IPS DF 19.7 (cell line): ENCODE results near the gene SLCO3A1.

Source experiments
- DNase-seq: peaks from one replicate; pipeline ENCODE4 v3.0.0-alpha.2; 2013; ENCODE audit warnings: low read depth, low spot score

SLCO3A1 gene

DNA sequence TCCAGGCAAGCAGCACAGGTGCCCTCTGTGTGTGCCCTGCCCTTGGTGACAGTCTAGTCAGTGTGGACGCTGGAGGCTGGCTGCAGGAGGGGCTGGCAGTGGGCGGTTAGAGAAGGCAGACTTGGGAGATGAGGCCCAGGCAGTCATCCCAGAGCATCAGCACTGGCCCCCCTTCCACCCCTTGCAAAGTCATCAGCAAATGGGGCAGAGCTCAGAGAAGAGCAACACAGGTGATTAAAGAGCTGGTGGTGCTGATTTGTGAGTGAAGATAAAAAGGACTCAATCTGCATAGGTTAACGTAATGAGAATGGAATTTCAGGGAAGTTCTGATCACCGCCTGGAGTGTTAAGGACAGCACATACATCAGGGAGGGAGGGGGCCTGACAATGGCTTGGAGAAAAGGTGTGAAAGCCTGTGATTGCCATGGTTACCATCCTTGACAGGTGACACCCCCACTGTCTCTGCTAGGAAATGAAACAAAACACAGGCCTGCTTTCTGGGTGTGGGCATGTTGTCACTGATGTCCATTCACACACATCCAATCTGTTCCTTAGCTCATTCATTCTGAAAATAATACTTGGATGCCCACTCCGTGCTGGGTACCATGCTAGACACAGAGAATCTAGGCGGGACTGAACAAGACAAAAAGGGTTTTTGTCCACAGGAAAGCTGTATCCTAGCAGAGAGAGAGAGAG lies 270.6 kb downstream of the SLCO3A1 start:
- DNase-seq = peak; percentile 82

GRCh38 chr15:92124657-92125010 lies 271.1 kb downstream of the SLCO3A1 start:
- no peak for DNase-seq

DNA sequence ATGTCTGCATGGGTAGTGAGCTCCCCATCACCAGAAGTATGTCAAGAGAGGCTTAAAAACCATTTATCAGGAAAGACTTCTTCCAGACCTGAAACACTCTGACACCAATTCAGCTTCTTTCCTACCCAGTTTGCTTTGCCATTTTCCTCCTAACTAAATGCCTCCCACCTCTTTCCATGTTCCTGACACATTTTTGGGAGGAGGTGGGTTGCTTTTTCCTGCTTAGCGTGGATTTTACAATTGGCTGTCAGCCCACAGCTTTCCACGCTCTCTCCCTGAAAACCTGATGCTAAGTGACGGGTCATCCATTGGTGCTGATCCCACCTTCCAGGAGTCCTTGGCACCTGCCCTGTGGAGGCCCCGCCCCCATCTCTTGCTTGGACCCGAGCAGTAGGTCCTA lies 275.3 kb downstream of the SLCO3A1 start:
- no peak for DNase-seq

DNA sequence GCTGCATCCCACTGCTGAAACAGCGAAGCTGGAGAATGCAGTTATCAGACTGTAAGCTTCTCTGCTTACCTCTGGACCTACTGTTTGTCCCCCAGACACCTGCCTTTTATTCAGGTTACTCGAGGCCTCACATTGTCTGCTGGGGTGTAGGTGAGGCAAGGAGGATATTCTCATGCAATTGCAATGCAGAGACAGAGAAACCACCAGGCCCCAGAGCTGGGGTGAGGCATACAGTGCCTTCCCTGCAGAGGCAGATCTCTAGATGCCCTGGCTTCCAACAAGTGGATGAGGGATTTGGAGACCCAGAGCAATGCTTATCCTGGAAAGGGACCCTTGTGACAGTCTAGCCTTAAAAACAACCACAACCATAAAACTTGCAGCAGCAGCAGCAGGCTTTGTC lies 276.7 kb downstream of the SLCO3A1 start:
- DNase-seq = no peak

DNA sequence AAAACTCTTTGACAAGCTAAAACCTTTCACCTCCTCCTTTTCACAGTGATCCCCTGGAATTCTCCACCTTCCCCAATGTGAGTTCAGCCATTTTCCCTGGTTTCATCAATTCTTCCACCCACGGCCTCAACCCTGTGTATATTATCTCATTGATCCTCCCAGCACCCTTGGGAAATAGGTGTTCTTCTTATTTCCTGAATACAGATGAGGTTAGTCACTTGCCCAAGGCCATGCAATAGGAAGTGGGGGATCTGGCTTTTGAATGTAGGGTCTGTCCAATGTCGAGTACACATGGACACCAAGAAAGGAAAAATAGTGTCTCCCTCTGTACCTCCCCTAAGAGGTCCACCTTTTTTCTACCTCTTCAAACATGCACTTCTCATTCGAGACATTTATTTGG lies 277.4 kb downstream of the SLCO3A1 start:
- DNase-seq = no peak

GRCh38 chr15:92132982-92133755 lies 279.7 kb downstream of the SLCO3A1 start:
- no peak for DNase-seq

GRCh38 chr15:92140796-92141195 lies 287.3 kb downstream of the SLCO3A1 start:
- DNase-seq = no peak

- no peak for DNase-seq
Measured at GRCh38 chr15:92141607-92142006, 288.1 kb downstream of the SLCO3A1 start.

DNA sequence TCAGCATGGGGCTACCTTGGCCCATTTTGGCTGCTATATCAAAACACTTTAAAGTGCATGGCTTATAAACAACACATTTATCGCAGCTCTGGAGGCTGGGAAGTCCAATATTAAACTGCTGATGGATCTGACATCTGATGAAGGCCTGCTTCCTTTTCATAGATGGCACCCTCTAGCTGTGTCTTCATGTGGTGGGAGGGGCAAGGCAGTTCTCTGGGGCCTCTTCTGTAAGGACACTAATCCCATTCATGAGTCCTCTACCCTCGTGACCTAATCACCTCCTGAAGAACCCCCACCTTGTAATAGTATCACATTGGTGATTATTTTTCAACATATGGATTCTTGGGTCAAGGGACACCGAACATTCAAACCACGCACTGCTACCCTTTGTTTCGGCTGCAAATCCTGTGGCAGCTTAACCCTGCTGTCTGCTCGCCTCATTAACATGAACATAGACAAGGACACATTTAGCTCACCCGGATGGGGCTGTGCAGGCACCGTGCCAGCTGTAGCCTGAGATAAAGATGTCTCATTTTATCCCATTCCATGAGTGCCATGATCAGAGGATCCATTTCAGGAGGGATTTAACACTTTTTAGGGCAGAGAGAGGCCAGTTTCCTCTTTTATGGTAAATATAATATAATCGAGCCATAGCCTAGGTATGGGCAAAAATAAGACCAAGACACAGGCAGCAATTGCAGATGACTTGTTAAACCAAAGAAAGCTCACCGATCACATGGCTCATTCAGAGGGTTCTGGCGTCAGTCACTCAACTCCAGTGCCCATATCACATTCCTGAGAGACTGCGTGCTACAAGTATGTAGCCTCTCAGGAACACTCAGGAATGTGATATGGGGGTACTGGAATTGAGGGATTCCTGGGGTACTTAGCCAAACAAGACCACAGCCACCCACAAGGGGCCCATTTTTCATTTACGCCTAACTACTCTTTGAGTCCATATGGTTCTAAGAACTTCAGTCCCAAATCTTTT lies 289.0 kb downstream of the SLCO3A1 start:
- no peak for DNase-seq

GRCh38 chr15:92143765-92144164 lies 290.3 kb downstream of the SLCO3A1 start:
- DNase-seq = no peak

- DNase-seq = no peak
Measured at GRCh38 chr15:92146511-92147150, 293.1 kb downstream of the SLCO3A1 start.

GRCh38 chr15:92149029-92149428 lies 295.5 kb downstream of the SLCO3A1 start:
- DNase-seq = no peak

DNA sequence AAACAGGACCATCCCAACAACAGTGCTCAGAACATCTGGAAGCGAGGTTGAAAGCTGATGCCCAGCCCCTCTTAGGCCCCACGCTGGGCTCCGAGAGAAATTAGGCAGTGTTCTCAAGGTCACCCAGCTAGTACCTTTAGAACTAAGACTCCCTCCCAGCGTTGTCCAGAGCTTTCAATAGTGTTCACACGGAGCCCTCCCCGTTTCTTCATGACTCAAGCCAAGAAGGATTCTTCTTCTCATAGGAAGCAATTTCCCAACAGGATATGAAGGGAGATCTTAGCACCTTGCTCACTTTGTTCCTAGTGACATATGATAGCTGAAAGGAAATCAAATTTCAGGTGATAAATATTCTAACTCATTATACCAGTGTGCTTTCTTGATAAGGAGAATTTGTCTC lies 296.0 kb downstream of the SLCO3A1 start:
- no peak for DNase-seq

GRCh38 chr15:92151168-92151567 lies 297.7 kb downstream of the SLCO3A1 start:
- DNase-seq = no peak

GRCh38 chr15:92151741-92152140 lies 298.2 kb downstream of the SLCO3A1 start:
- DNase-seq = no peak

- no peak for DNase-seq
Measured at GRCh38 chr15:92152983-92153382, 299.5 kb downstream of the SLCO3A1 start.

GRCh38 chr15:92153620-92154019 lies 300.1 kb downstream of the SLCO3A1 start:
- no peak for DNase-seq

- no peak for DNase-seq
Measured at GRCh38 chr15:92155934-92156333, 302.4 kb downstream of the SLCO3A1 start.

DNA sequence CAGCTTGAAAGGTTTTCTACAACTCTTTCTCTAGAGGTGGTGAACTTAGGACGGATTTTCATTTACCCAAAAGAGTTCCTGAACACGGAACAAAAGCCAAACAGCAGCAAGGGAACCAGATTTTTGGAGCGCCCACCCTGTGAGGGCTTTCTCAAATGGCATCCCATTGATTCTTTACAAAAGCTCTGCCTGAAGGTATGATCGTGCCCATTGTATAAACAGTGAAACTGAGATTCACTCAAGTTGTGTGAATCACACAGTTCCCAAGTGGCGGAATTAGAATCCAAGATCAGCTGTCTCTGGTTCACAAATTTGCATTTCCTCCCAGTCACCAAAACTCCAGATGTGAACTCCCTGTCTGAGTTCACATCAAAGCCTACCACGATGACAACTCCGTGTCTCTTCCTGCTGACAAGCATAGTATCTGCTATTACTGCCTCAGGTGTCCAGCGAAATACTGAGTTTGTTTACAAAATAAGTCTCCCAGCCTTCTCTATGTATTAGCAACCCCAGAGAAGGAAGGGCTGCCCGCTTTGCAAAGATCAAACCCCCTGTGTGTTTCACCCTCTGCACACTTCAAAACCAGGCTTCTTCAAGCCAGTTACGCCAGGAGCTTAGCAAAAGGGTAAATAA lies 304.3 kb downstream of the SLCO3A1 start:
- no peak for DNase-seq

GRCh38 chr15:92158426-92158825 lies 304.9 kb downstream of the SLCO3A1 start:
- DNase-seq = peak; percentile 84

GRCh38 chr15:92159481-92159880 lies 306.0 kb downstream of the SLCO3A1 start:
- no peak for DNase-seq
